Activated CD8-positive, alpha-beta T cell treated with anti-CD3 and anti-CD28 coated beads for 36 hours (primary cell): Measurements from ENCODE around the gene FAM110A. TPM values are rescaled to one million over a fixed set of nuclear protein-coding genes. Genes with fewer than 3 reads are reported as not detected.
A peak's percentile ranks its signal among the peaks of the same experiment; 100 is the strongest.

Experiments
- ATAC-seq: fragments of 200-7000 bp; cut with Tn5 transposase; one replicate; pipeline ENCODE4 v1.10.0; 2021; ENCODE audit warnings: mild to moderate bottlenecking, moderate library complexity
- CTCF ChIA-PET: fragments of 350-600 bp; sonication (Branson Sonifier 250); formaldehyde crosslinking; loops from one replicate; lab custom pipeline; 2021; ENCODE audit warnings: antibody characterized with exemption; lab: Charles Lee
- POLR2A ChIA-PET: fragments of 350-600 bp; sonication (Branson Sonifier 250); formaldehyde crosslinking; loops from one replicate; lab custom pipeline; 2021; ENCODE audit warnings: antibody characterized with exemption; lab: Charles Lee
- DNase-seq: peaks from one replicate; pipeline ENCODE4 v3.0.0-alpha.2; 2020
- H3K27ac Mint-ChIP-seq: one replicate; pipeline ENCODE4 v1.8.0; 2021; ENCODE audit warnings: mild to moderate bottlenecking, mixed read lengths
- H3K27me3 Mint-ChIP-seq: one replicate; pipeline ENCODE4 v1.8.0; 2021; ENCODE audit warnings: mixed read lengths
- H3K36me3 Mint-ChIP-seq: one replicate; pipeline ENCODE4 v1.8.0; 2021; ENCODE audit warnings: low read depth, mixed read lengths
- H3K4me1 Mint-ChIP-seq: one replicate; pipeline ENCODE4 v1.8.0; 2021; ENCODE audit warnings: low read depth, mixed read lengths
- H3K4me3 Mint-ChIP-seq: one replicate; pipeline ENCODE4 v1.8.0; 2021; ENCODE audit warnings: mild to moderate bottlenecking, moderate library complexity, mixed read lengths
- H3K9me3 Mint-ChIP-seq: one replicate; pipeline ENCODE4 v1.8.0; 2021; ENCODE audit warnings: mixed read lengths
- CTCF ChIP-seq: fragments of 200-600 bp; IDR thresholded peaks from one replicate; pipeline ENCODE4 v1.8.0; 2022; ENCODE audit warnings: antibody characterized with exemption, mild to moderate bottlenecking
- intact Hi-C: fragments of 100-400 bp; cut with micrococcal nuclease; formaldehyde crosslinking; loops from one replicate; pipeline ENCODE4 v1.10.0; 2022
- total RNA-seq, 2 experiments: library from RNA; stranded (reverse); gene quantifications; one replicate each; pipeline ENCODE4 v1.2.3, GENCODE V29; 2021

Gene FAM110A
- total RNA-seq, 2 experiments from 2014 or later, result 20.5 to 23.1 TPM

DNA sequence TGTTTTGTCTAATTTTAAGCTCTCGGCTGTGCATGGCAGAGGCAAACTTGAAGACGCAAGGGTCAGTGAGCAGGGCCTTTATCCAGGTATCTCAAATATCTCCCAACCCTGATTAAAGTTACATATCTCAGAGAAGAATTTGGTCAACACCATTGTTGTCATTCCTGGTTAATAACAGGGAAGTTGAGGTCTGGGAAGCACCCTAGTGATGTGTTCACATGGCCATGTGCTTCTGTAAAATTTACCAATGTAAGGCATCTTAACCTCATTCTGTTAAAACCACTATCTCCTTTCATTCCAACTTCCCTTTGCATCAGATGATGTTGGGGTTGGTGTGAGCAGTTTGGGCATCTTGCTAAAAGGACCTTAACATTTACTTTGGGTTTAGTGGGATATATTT is 4.0 kb upstream of the FAM110A start:
- Mint-ChIP-seq H3K27me3 (no peaks in the 10 kb centered on the region), H3K4me3 (no peak overlapping the region), H3K36me3 (no peaks in the 10 kb centered on the region), H3K9me3 (no peaks in the 10 kb centered on the region), H3K27ac (no peak overlapping the region), H3K4me1 (peaks cover 5% of the 10 kb centered on the region)
- intact Hi-C loops, result no loop called here
- no peak for TF ChIP-seq CTCF
- ChIA-PET POLR2A (interaction anchor here (2.2 kb wide), 1 partner anchor 19 kb away, joined by 6 read pairs; no protein-coding TSS in a partner anchor), CTCF (interaction anchor here (3.4 kb wide), 1 partner anchor 127 kb away, joined by 15 read pairs; no protein-coding TSS in a partner anchor)
- ATAC-seq (no peak), DNase-seq (no peak)

GRCh38 chr20:830011-830521 is 3.4 kb upstream of the FAM110A start:
- no peaks in the 10 kb centered on the region for H3K9me3 Mint-ChIP-seq
- ChIA-PET CTCF (interaction anchor here (3.4 to 5.4 kb wide), 2 partner anchors 13 to 127 kb away, joined by 15 to 39 read pairs; no protein-coding TSS in a partner anchor), POLR2A (interaction anchor here (2.2 kb wide), 1 partner anchor 19 kb away, joined by 6 read pairs; no protein-coding TSS in a partner anchor)
- H3K27ac Mint-ChIP-seq, result no peak overlapping the region
- no peak overlapping the region for H3K4me3 Mint-ChIP-seq
- ATAC-seq (no peak), DNase-seq (no peak)
- intact Hi-C loops, result no loop called here
- H3K36me3 Mint-ChIP-seq, result no peaks in the 10 kb centered on the region
- no peak for TF ChIP-seq CTCF
- peaks cover 10% of the 10 kb centered on the region for H3K4me1 Mint-ChIP-seq
- H3K27me3 Mint-ChIP-seq, result no peaks in the 10 kb centered on the region

GRCh38 chr20:831251-831650 is 2.3 kb upstream of the FAM110A start:
- H3K4me1 Mint-ChIP-seq, result peaks cover 20% of the 10 kb centered on the region
- intact Hi-C loops, result no loop called here
- no peaks in the 10 kb centered on the region for H3K27me3 Mint-ChIP-seq
- no peak overlapping the region for H3K27ac Mint-ChIP-seq
- no peak for TF ChIP-seq CTCF
- ATAC-seq (no peak), DNase-seq (no peak)
- CTCF ChIA-PET, result interaction anchor here (3.4 to 5.4 kb wide), 2 partner anchors 14 to 126 kb away, joined by 15 to 39 read pairs; no protein-coding TSS in a partner anchor
- POLR2A ChIA-PET, result interaction anchor here (2.2 kb wide), 1 partner anchor 17 kb away, joined by 6 read pairs; no protein-coding TSS in a partner anchor
- no peaks in the 10 kb centered on the region for H3K9me3 Mint-ChIP-seq
- H3K36me3 Mint-ChIP-seq, result no peaks in the 10 kb centered on the region
- H3K4me3 Mint-ChIP-seq, result no peak overlapping the region

GRCh38 chr20:831956-832355 is 1.6 kb upstream of the FAM110A start:
- ChIA-PET CTCF (interaction anchor here (1.1 to 5.4 kb wide), 5 partner anchors 15 to 127 kb away, joined by 3 to 39 read pairs (median 15); no protein-coding TSS in a partner anchor), POLR2A (interaction anchor here (2.0 to 2.2 kb wide), 2 partner anchors 15 to 17 kb away, joined by 6 to 8 read pairs; no protein-coding TSS in a partner anchor)
- Mint-ChIP-seq H3K36me3 (peaks cover 3% of the 10 kb centered on the region), H3K4me3 (no peak overlapping the region), H3K9me3 (no peaks in the 10 kb centered on the region), H3K4me1 (peaks cover 26% of the 10 kb centered on the region), H3K27ac (no peak overlapping the region), H3K27me3 (no peaks in the 10 kb centered on the region)
- DNase-seq (no peak), ATAC-seq (no peak)
- intact Hi-C loops, result no loop called here
- no peak for TF ChIP-seq CTCF

DNA sequence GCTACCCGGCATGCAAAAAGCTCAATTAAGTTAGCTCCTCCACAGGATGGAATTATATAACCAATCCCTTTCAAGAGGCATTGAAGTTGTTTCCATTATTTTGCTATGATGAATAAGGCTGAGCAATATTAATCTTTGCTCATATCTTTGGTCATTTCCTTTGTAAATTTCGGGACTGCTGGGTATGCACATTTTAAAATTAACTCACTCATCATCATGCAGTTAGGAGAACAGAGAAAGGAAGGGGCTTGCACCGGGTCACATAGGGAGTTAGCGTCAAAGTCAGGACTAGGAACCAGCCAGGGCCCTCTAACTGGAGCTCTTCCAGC is 430 bp upstream of the FAM110A start:
- H3K4me3 Mint-ChIP-seq, result peak overlapping the region; percentile 89
- intact Hi-C loops, result loop anchor here (1.0 kb wide), 1 partner anchor 11 kb away; no protein-coding TSS in a partner anchor
- DNase-seq, result no peak
- no peak for TF ChIP-seq CTCF
- ChIA-PET CTCF (interaction anchor here (0.7 to 5.4 kb wide), 7 partner anchors 10 to 265 kb away, joined by 3 to 39 read pairs (median 5); no protein-coding TSS in a partner anchor), POLR2A (interaction anchor here (0.6 to 2.0 kb wide), 3 partner anchors 8 to 23 kb away, joined by 3 to 8 read pairs (median 4); no protein-coding TSS in a partner anchor)
- H3K27me3 Mint-ChIP-seq, result no peaks in the 10 kb centered on the region
- peaks cover 32% of the 10 kb centered on the region for H3K4me1 Mint-ChIP-seq
- peaks cover 7% of the 10 kb centered on the region for H3K36me3 Mint-ChIP-seq
- H3K9me3 Mint-ChIP-seq, result peaks cover 3% of the 10 kb centered on the region
- peak; percentile 3 for ATAC-seq
- H3K27ac Mint-ChIP-seq, result peak overlapping the region; percentile 80
